ENCODE results near the gene WNT6.

WNT6 gene

GRCh38 chr2:218880859-218881594, 21.4 kb downstream of the WNT6 start:
- Histone ChIP-seq H3K9me3 (ENCODE audit: control insufficient read depth in 1 of 2, low read length in 2 of 2) (no peaks in the 10 kb centered on the region), H3K36me3 (ENCODE audit: control insufficient read depth in 1 of 2, insufficient read depth in 2 of 2, low read length in 2 of 2) (no peaks in the 10 kb centered on the region), H3K27ac (ENCODE audit: low read length) (no peak overlapping the region), H3K4me1 (ENCODE audit: control insufficient read depth in 1 of 2, insufficient read depth in 2 of 2, low read length in 2 of 2) (peaks cover 0 to 21% of the 10 kb centered on the region in 2 donors), H3K4me3 (ENCODE audit: low read depth in 1 of 2, low read length in 2 of 2) (no peak overlapping the region), H3K27me3 (ENCODE audit: low read depth, low read length) (peaks cover 54% of the 10 kb centered on the region)

GRCh38 chr2:218881744-218882460, 22.3 kb downstream of the WNT6 start:
- peaks cover 0 to 21% of the 10 kb centered on the region in 2 donors for H3K4me1 ChIP-seq (ENCODE audit: control insufficient read depth in 1 of 2, insufficient read depth in 2 of 2, low read length in 2 of 2)
- H3K4me3 ChIP-seq (ENCODE audit: low read depth in 1 of 2, low read length in 2 of 2) = no peak overlapping the region
- H3K9me3 ChIP-seq (ENCODE audit: control insufficient read depth in 1 of 2, low read length in 2 of 2) = no peaks in the 10 kb centered on the region
- H3K36me3 ChIP-seq (ENCODE audit: control insufficient read depth in 1 of 2, insufficient read depth in 2 of 2, low read length in 2 of 2) = no peaks in the 10 kb centered on the region
- H3K27me3 ChIP-seq (ENCODE audit: low read depth, low read length) = peaks cover 54% of the 10 kb centered on the region
- no peak overlapping the region for H3K27ac ChIP-seq (ENCODE audit: low read length)

- Histone ChIP-seq H3K4me3 (ENCODE audit: low read depth in 1 of 2, low read length in 2 of 2) (no peak overlapping the region), H3K4me1 (ENCODE audit: control insufficient read depth in 1 of 2, insufficient read depth in 2 of 2, low read length in 2 of 2) (peaks cover 0 to 21% of the 10 kb centered on the region in 2 donors), H3K36me3 (ENCODE audit: control insufficient read depth in 1 of 2, insufficient read depth in 2 of 2, low read length in 2 of 2) (no peaks in the 10 kb centered on the region), H3K27me3 (ENCODE audit: low read depth, low read length) (peaks cover 48% of the 10 kb centered on the region), H3K9me3 (ENCODE audit: control insufficient read depth in 1 of 2, low read length in 2 of 2) (no peaks in the 10 kb centered on the region), H3K27ac (ENCODE audit: low read length) (no peak overlapping the region)
Measured at GRCh38 chr2:218882461-218882816, 22.8 kb downstream of the WNT6 start.

DNA sequence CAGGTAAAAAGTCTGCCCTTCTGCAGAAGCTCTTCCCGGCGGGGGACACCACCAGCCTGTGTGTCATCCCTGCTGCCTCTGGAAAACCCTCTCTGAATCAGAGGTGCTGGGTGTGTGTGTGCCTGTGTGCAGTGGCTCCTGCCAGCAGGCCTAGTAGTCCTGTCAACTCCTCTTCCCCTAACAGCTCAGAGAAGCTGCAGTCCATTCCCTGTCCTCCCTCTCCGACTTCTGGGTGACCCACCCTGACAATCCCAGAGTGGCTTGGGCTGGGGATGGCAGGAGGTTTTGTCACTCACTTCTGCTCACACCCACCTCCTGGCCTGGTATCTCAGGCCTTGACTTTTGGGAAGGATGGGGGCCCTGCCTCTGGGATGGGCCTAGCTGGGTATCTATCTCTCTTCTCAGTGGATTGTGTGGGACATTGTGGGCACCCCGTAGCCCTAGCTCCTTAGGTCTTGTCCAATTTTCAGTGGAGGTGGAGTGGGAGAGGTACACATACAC, 23.3 kb downstream of the WNT6 start:
- no peaks in the 10 kb centered on the region for H3K9me3 ChIP-seq (ENCODE audit: control insufficient read depth in 1 of 2, low read length in 2 of 2)

DNA sequence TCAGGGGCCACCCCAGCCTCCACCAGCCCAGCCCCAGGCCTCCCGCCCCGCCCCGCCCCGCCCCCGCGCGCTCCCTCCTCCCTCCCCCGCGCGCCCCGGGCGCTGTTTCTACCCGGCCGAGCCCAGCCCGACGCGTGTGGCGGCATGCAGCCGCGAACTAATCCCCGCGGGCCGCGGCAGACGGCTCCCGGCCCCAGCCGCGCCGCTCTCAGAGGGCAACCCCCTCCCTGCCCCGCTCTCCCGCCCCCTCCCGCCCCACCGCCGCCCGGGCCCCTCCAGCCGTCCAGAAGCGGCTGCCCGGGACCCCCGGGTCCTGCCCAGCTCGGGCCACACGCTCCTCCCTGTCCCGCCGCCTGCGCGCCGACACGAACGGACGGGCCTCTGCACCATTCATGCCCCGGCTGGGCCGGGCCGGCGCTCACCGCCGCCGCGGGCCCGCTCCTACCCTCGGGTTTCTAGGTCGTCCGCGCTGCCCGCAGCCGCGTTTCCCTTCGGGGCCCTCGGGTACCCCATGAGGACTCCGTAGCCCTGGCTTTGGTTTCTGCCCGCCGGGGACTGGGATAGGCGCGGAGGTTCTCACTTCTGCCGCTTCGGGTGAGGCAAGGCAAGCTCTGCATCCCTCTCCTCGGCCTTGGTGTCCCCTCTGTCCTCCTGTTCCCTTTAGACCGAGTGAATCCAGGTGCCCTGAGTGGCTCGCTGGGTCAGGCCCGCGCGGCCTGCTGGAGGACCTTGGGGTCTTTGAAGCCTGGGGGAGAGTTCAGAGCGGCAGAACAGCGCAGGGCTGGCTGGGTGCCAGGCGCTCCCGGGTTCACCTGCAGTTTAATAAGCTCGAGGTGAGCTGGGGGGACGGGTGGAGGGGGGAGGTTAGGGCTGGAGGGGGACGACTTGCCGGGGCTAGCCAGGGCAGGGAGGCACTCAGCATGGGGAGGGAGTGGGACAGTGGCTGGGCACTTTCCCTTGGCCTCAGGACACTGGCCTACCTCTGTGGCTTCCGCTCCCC, 24.2 kb downstream of the WNT6 start:
- Histone ChIP-seq H3K4me3 (ENCODE audit: low read depth in 1 of 2, low read length in 2 of 2) (peak overlapping the region in 1 of 2 donors; percentile 36), H3K4me1 (ENCODE audit: control insufficient read depth in 1 of 2, insufficient read depth in 2 of 2, low read length in 2 of 2) (peaks cover 0 to 21% of the 10 kb centered on the region in 2 donors), H3K9me3 (ENCODE audit: control insufficient read depth in 1 of 2, low read length in 2 of 2) (no peaks in the 10 kb centered on the region), H3K27ac (ENCODE audit: low read length) (no peak overlapping the region), H3K27me3 (ENCODE audit: low read depth, low read length) (peaks cover 36% of the 10 kb centered on the region), H3K36me3 (ENCODE audit: control insufficient read depth in 1 of 2, insufficient read depth in 2 of 2, low read length in 2 of 2) (no peaks in the 10 kb centered on the region)

More for the DNA sequence above, 23.3 kb downstream of the WNT6 start:
- H3K27ac ChIP-seq (ENCODE audit: low read length) = no peak overlapping the region
- no peak overlapping the region for H3K4me3 ChIP-seq (ENCODE audit: low read depth in 1 of 2, low read length in 2 of 2)
- H3K27me3 ChIP-seq (ENCODE audit: low read depth, low read length) = peaks cover 44% of the 10 kb centered on the region
- H3K36me3 ChIP-seq (ENCODE audit: control insufficient read depth in 1 of 2, insufficient read depth in 2 of 2, low read length in 2 of 2) = no peaks in the 10 kb centered on the region
- peaks cover 0 to 21% of the 10 kb centered on the region in 2 donors for H3K4me1 ChIP-seq (ENCODE audit: control insufficient read depth in 1 of 2, insufficient read depth in 2 of 2, low read length in 2 of 2)

DNA sequence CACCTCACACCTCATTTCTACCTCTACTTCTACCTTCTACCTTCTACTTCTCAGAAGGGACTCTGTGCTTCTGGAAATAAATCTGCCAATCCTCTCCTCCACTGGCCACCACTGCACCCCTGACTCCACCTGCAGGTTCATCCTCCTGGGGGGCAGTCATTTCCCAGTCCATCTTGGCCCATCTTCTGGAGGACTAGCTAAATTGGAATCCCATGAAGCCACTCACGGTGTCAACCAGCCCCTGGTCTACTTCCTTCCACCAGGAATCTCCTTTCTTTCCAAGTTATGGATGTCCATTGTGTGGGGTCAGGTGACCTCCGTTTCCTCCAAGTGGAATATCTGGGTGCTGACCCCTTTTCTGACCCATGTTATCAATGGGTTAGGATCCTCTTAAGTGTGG, 24.9 kb downstream of the WNT6 start:
- H3K27me3 ChIP-seq (ENCODE audit: low read depth, low read length) = peaks cover 31% of the 10 kb centered on the region
- peaks cover 0 to 21% of the 10 kb centered on the region in 2 donors for H3K4me1 ChIP-seq (ENCODE audit: control insufficient read depth in 1 of 2, insufficient read depth in 2 of 2, low read length in 2 of 2)
- H3K36me3 ChIP-seq (ENCODE audit: control insufficient read depth in 1 of 2, insufficient read depth in 2 of 2, low read length in 2 of 2) = no peaks in the 10 kb centered on the region
- no peaks in the 10 kb centered on the region for H3K9me3 ChIP-seq (ENCODE audit: control insufficient read depth in 1 of 2, low read length in 2 of 2)
- H3K27ac ChIP-seq (ENCODE audit: low read length) = no peak overlapping the region
- no peak overlapping the region for H3K4me3 ChIP-seq (ENCODE audit: low read depth in 1 of 2, low read length in 2 of 2)

DNA sequence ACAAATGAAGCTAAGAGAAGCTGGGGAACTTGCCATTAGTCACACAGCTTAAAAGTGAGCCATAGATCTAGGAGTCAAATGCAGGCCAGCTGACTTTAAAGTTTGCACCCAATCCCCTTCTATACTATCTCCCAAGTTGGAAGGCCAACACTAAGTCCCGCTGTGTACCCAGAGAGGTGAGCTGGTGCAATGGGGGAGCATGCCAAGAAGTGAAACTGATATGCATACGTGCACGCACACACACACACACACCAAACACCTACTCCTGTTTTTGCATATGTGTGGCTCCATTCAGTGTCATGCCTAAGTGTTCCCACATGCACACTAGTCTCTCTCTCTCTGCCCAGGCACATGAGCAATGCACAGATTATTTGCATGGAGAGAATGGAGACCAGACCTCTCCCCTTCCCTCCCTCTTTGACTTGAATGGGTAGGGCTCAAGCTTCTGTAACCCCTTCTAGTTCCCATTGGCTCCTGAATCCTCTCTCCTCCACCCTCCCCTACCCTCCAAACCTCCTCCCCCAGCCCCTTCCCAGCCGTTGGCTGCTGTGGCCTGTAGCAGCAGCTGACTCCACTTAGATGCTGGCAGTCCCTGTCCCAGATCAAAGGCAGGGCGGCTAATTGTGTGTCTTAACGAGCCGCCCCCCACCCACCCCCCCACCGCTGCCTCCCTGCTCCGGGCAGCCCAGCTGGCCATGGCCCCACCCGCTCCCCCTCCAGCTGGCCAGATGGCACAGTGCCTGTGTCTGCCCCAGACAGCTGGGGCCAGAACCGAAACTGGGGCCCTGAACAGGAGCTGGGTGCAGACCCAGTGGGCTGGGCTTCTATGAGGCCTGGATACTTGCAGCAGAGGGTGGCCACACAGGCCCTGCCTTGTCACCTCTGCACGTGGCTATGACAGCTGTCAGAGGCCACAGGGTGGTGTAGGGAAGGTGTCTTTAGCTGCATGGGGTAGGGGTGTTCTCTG, 26.7 kb downstream of the WNT6 start:
- H3K9me3 ChIP-seq (ENCODE audit: control insufficient read depth in 1 of 2, low read length in 2 of 2) = no peaks in the 10 kb centered on the region
- H3K27me3 ChIP-seq (ENCODE audit: low read depth, low read length) = peaks cover 17% of the 10 kb centered on the region
- no peaks in the 10 kb centered on the region for H3K36me3 ChIP-seq (ENCODE audit: control insufficient read depth in 1 of 2, insufficient read depth in 2 of 2, low read length in 2 of 2)
- H3K4me1 ChIP-seq (ENCODE audit: control insufficient read depth in 1 of 2, insufficient read depth in 2 of 2, low read length in 2 of 2) = peaks cover 0 to 9% of the 10 kb centered on the region in 2 donors
- H3K4me3 ChIP-seq (ENCODE audit: low read depth in 1 of 2, low read length in 2 of 2) = no peak overlapping the region
- H3K27ac ChIP-seq (ENCODE audit: low read length) = no peak overlapping the region

DNA sequence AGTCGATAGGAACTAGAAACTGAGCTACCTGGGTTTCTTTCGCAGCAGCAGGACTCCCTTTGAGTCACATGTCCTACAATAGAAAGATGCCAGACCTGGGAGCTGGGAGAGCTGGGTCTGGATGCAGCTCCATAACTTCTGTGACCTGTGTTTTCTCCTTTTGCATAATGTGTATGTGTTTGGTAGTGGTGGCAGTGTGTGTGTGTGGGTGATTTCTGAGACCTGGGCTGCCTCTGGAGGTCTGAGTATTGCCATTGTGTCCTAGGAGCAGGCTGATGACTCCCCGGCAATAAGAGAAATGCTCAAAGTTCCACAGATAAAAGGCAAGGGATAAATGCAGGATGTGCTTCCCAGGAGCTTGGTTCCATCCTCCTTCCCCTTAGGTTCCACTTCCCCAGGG, 27.5 kb downstream of the WNT6 start:
- Histone ChIP-seq H3K27me3 (ENCODE audit: low read depth, low read length) (peaks cover 9% of the 10 kb centered on the region), H3K9me3 (ENCODE audit: control insufficient read depth in 1 of 2, low read length in 2 of 2) (no peaks in the 10 kb centered on the region), H3K27ac (ENCODE audit: low read length) (no peak overlapping the region), H3K4me1 (ENCODE audit: control insufficient read depth in 1 of 2, insufficient read depth in 2 of 2, low read length in 2 of 2) (peaks cover 0 to 9% of the 10 kb centered on the region in 2 donors), H3K4me3 (ENCODE audit: low read depth in 1 of 2, low read length in 2 of 2) (no peak overlapping the region), H3K36me3 (ENCODE audit: control insufficient read depth in 1 of 2, insufficient read depth in 2 of 2, low read length in 2 of 2) (no peaks in the 10 kb centered on the region)

DNA sequence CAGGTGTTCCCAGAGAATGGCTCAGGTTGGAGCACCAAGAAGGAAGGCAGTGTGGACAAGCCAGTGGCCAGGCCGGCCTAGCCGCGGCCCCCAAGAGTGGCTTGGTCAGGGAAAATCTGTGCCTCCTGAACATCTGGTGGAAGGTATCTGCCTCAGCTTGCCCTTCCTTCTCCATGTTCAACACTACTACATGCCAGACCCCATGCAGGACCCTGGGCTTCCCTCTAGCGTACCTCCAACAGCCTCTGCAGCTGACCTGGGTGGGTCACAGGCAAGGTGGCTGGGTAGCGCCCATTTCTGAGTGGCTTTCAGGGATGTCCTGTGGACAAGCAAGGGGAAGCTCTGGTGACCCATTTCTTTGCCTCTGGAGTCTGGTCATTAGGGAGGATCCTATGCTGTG, 28.7 kb downstream of the WNT6 start:
- H3K27me3 ChIP-seq (ENCODE audit: low read depth, low read length) = peaks cover 3% of the 10 kb centered on the region
- H3K4me3 ChIP-seq (ENCODE audit: low read depth in 1 of 2, low read length in 2 of 2) = no peak overlapping the region
- no peaks in the 10 kb centered on the region for H3K9me3 ChIP-seq (ENCODE audit: control insufficient read depth in 1 of 2, low read length in 2 of 2)
- H3K27ac ChIP-seq (ENCODE audit: low read length) = no peak overlapping the region
- no peaks in the 10 kb centered on the region for H3K36me3 ChIP-seq (ENCODE audit: control insufficient read depth in 1 of 2, insufficient read depth in 2 of 2, low read length in 2 of 2)
- H3K4me1 ChIP-seq (ENCODE audit: control insufficient read depth in 1 of 2, insufficient read depth in 2 of 2, low read length in 2 of 2) = peaks cover 0 to 9% of the 10 kb centered on the region in 2 donors

GRCh38 chr2:218889937-218890336, 30.3 kb downstream of the WNT6 start:
- Histone ChIP-seq H3K4me1 (ENCODE audit: control insufficient read depth in 1 of 2, insufficient read depth in 2 of 2, low read length in 2 of 2) (peaks cover 0 to 4% of the 10 kb centered on the region in 2 donors), H3K27ac (ENCODE audit: low read length) (no peak overlapping the region), H3K4me3 (ENCODE audit: low read depth in 1 of 2, low read length in 2 of 2) (no peak overlapping the region), H3K9me3 (ENCODE audit: control insufficient read depth in 1 of 2, low read length in 2 of 2) (no peaks in the 10 kb centered on the region), H3K27me3 (ENCODE audit: low read depth, low read length) (peaks cover 10% of the 10 kb centered on the region), H3K36me3 (ENCODE audit: control insufficient read depth in 1 of 2, insufficient read depth in 2 of 2, low read length in 2 of 2) (no peaks in the 10 kb centered on the region)

All from muscle layer of duodenum (tissue), 2 donors.